Activated naive CD4-positive, alpha-beta T cell treated with anti-CD3 and anti-CD28 coated beads, Interleukin-2, amount 10 ng/mL, durations not matched to agents 7 days and 5 days (primary cell): ENCODE measurements around the gene STAC3.

Experiments
- CTCF ChIA-PET: fragments of 350-600 bp; sonication (Branson Sonifier 250); formaldehyde crosslinking; loops from one replicate; lab custom pipeline; 2021; ENCODE audit warnings: antibody characterized with exemption; lab: Charles Lee
- DNase-seq: peaks from one replicate; pipeline ENCODE4 v3.0.0-alpha.2; 2020
- H3K27ac Mint-ChIP-seq: one replicate; pipeline ENCODE4 v1.8.0; 2021; ENCODE audit warnings: mild to moderate bottlenecking, moderate library complexity, mixed read lengths
- H3K27me3 Mint-ChIP-seq: one replicate; pipeline ENCODE4 v1.8.0; 2021; ENCODE audit warnings: mild to moderate bottlenecking, mixed read lengths
- H3K36me3 Mint-ChIP-seq: one replicate; pipeline ENCODE4 v1.8.0; 2021; ENCODE audit warnings: mixed read lengths
- H3K4me1 Mint-ChIP-seq: one replicate; pipeline ENCODE4 v1.8.0; 2021; ENCODE audit warnings: mixed read lengths
- H3K4me3 Mint-ChIP-seq: one replicate; pipeline ENCODE4 v1.8.0; 2021; ENCODE audit warnings: mild to moderate bottlenecking, moderate library complexity, mixed read lengths
- H3K9me3 Mint-ChIP-seq: one replicate; pipeline ENCODE4 v1.8.0; 2021; ENCODE audit warnings: mixed read lengths

The STAC3 gene

DNA sequence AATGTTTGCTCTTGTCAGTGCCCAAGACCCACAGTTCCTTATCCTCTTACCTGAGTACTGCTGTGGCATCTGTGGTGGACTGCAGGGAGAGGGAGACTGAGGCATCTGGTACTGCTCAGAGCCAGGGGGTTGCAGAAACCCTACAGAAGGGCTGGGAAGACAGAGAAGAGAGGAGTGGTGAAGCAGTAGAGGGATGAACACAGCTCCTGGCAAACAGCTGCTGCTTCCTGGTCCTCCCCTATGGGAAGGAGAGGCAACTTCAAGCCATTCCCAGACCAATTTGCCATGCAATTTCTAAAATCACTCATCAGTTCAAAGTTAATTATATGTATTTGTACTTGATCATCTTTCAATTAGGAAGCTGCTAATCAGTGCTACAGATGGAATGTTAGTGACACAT is 15.7 kb upstream of the STAC3 start:
- peaks cover 4% of the 10 kb centered on the region for H3K4me1 Mint-ChIP-seq
- no peak for DNase-seq
- CTCF ChIA-PET = interaction anchor here (0.7 to 9.5 kb wide), 4 partner anchors 22 to 192 kb away, joined by 3 to 90 read pairs (median 4); partner anchors contain the start of gene INHBE
- H3K4me3 Mint-ChIP-seq = no peak overlapping the region
- H3K27ac Mint-ChIP-seq = no peak overlapping the region
- no peaks in the 10 kb centered on the region for H3K27me3 Mint-ChIP-seq
- H3K9me3 Mint-ChIP-seq = no peaks in the 10 kb centered on the region
- peaks cover 43% of the 10 kb centered on the region for H3K36me3 Mint-ChIP-seq

DNA sequence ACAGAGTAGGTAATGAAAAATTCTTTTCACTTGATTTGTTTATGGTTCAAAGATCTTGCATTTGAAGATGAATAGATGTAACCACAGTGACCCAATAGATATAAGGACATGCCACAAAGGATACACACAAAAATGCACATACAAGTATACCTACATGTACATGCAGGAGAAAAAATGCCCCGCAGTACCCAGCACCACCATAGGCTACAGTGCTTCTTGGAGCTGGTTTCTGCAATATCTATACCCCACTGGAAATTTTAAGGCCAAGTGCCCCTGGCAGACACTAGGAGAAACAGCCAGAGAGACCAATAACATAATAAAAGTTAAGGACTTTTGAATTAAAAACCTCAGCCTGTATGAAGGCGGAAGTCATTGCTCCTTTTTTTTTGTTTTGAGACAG is 12.1 kb upstream of the STAC3 start:
- no peak for DNase-seq
- peaks cover 38% of the 10 kb centered on the region for H3K36me3 Mint-ChIP-seq
- no peaks in the 10 kb centered on the region for H3K9me3 Mint-ChIP-seq
- peaks cover 4% of the 10 kb centered on the region for H3K4me1 Mint-ChIP-seq
- CTCF ChIA-PET = interaction anchor here (0.7 to 9.5 kb wide), 6 partner anchors 15 to 200 kb away, joined by 3 to 90 read pairs (median 5); partner anchors contain the start of gene INHBE
- H3K27ac Mint-ChIP-seq = no peak overlapping the region
- H3K4me3 Mint-ChIP-seq = no peak overlapping the region
- no peaks in the 10 kb centered on the region for H3K27me3 Mint-ChIP-seq

DNA sequence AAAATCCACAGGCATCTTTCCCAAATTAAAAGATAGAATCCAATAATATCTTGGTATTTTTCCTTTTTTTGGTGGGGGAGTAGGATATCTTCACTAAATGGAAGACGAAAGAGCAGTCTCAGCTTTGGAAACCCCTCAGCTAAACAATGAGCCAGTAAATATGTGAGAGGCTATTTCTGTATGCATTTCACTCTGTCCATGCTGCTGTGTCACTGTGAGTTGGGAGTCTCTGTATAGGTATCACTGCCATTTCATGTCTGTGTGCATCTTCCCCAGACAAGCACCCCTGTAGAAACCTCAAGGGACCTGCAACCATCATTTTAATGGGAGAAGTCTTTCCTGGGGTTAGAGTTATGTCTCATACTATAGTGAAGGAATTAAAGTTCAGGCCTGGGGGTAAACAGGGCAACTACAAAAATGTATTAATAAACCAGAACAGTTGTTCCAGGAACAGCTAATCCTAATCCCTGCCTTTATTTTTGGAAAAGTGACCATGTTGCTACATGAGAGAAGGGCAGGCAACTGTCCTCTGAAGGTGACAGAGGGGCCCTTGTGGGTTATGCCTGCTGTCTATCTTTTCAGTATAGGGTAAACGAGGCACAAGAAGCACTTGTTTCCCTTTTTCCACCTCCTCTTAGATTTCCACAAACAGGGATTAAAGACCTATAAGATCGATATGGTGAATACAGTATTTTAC is 11.3 kb upstream of the STAC3 start:
- Mint-ChIP-seq H3K36me3 (peaks cover 40% of the 10 kb centered on the region), H3K27me3 (no peaks in the 10 kb centered on the region), H3K27ac (no peak overlapping the region), H3K9me3 (no peaks in the 10 kb centered on the region), H3K4me1 (peaks cover 4% of the 10 kb centered on the region), H3K4me3 (no peak overlapping the region)
- no peak for DNase-seq
- CTCF ChIA-PET = interaction anchor here (0.9 to 9.5 kb wide), 8 partner anchors 12 to 201 kb away, joined by 3 to 90 read pairs (median 4); partner anchors contain the start of genes INHBE and STAC3

DNA sequence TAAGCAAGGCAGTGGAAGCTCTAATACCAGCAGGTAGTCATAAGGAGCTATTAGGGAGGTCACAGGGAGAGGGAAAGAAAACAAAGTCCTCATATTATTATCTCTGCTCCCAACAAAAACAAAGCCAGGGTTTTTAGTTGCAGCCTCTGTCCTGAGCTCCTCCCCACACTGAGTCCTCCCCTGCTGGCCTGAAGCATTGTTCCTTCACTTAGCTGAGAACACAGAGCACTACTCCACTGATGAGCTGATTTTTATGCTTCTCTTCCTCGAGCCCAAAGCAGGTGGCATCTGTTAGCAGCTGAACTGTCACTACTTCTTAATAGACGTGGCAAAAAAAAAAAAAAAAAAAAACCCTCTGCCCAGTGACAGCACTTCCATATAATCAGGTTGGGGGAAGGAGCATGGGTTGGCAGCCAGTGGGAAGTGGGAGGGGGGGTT is 10.5 kb upstream of the STAC3 start:
- no peaks in the 10 kb centered on the region for H3K9me3 Mint-ChIP-seq
- CTCF ChIA-PET = interaction anchor here (0.8 to 9.5 kb wide), 10 partner anchors 11 to 198 kb away, joined by 3 to 90 read pairs (median 4); partner anchors contain the start of genes GLI1, INHBE and STAC3
- H3K36me3 Mint-ChIP-seq = peaks cover 43% of the 10 kb centered on the region
- H3K4me1 Mint-ChIP-seq = peaks cover 4% of the 10 kb centered on the region
- no peak overlapping the region for H3K4me3 Mint-ChIP-seq
- no peak overlapping the region for H3K27ac Mint-ChIP-seq
- H3K27me3 Mint-ChIP-seq = no peaks in the 10 kb centered on the region
- no peak for DNase-seq

DNA sequence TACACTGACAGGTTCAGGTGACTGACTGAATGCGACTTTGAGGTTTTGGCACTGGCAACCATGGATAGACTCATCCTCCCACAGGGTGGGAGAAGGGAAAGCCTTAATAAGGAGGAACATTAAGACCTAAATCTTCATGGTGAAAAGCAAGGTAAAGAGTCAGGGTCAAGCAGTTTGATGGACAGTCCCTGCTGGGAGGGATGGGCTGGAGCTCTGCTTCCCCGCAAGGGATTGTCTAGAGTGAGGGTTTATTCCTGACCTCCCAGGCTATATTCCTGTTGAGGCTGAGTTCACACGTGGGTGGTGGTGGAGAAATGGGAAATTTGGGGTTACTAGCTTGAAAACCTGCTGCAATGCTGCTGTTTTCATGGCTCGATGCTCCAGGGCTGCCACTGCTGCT is 9.4 kb upstream of the STAC3 start:
- H3K9me3 Mint-ChIP-seq = no peaks in the 10 kb centered on the region
- H3K36me3 Mint-ChIP-seq = peaks cover 51% of the 10 kb centered on the region
- H3K4me3 Mint-ChIP-seq = no peak overlapping the region
- CTCF ChIA-PET = interaction anchor here (1.4 to 9.5 kb wide), 4 partner anchors 10 to 199 kb away, joined by 4 to 90 read pairs (median 6); partner anchors contain the start of genes GLI1, INHBE and STAC3
- H3K27me3 Mint-ChIP-seq = no peaks in the 10 kb centered on the region
- peaks cover 4% of the 10 kb centered on the region for H3K4me1 Mint-ChIP-seq
- no peak for DNase-seq
- no peak overlapping the region for H3K27ac Mint-ChIP-seq

DNA sequence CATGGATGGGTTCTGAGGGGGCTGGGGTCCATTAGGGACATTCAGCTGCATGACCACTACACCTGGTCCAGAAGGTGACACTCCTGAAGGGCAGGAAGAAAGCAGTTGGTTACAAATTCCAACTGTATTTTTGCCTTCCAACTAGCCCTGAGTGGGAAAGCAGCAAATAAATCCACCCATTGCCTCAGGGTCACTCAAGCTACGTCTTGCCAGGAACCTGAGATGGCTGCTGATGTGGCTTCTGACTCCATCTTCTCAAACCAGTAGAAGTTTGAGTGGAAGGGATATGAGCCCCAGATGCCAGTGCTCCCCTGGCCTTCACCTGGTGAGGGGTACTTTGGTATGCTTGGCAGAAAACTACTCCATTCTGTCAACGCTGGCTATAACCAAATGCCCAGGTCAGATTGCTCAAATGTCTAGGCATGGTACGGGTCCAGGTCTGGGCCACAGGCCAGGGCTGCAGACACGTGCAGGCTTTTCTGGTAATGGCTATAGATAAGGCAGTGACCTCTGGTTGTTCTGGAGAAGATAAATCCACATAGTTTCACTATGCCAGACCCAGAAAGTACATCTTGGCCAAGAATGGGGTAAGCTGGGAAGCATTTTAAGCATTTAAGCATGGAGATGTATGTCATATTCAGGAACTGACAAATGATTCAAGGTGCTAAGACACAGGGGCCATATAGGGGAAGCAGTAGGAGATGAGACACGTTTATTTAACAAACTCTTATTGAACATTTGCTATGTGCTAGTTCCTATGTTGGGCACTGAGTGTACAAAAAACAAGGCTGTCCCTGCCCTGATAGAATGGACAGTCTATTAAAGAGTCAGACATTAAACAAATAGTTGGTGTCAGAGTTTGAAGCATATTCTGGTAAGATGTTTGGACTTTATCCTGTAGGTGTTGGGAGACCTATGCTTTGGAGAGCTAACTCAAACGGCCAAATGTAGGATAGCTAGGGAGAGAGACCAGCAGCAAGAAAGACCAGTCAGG is 8.3 kb upstream of the STAC3 start:
- CTCF ChIA-PET = interaction anchor here (9.5 kb wide), 1 partner anchor 194 kb away, joined by 90 read pairs; the partner anchor contains the start of gene INHBE
- Mint-ChIP-seq H3K4me3 (no peak overlapping the region), H3K9me3 (no peaks in the 10 kb centered on the region), H3K4me1 (peaks cover 4% of the 10 kb centered on the region), H3K36me3 (peaks cover 45% of the 10 kb centered on the region), H3K27ac (no peak overlapping the region), H3K27me3 (no peaks in the 10 kb centered on the region)
- no peak for DNase-seq

DNA sequence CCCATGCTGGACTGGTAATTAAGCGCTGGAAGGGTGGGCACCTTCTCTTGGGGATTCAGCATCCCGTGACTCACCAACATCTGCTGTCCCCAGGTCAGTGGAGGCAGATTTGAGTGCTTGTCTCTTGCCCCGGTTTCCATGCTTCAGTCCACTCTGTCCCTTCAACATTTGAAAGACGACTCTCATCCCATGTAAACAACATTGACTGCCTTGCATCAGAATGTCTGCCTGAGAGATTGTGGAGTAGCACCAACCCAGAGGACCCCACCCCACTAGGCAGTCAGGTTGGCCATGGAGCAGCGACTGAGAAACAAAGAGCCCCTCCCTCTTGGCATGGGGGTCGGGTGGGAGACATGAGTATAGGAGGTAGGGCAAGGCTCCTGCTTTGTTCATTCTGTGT is 4.9 kb upstream of the STAC3 start:
- no peak for DNase-seq
- CTCF ChIA-PET = interaction anchor here (0.6 kb wide), 1 partner anchor 33 kb away, joined by 4 read pairs; no protein-coding TSS in a partner anchor
- no peak overlapping the region for H3K4me3 Mint-ChIP-seq
- no peaks in the 10 kb centered on the region for H3K4me1 Mint-ChIP-seq
- peaks cover 37% of the 10 kb centered on the region for H3K36me3 Mint-ChIP-seq
- H3K27ac Mint-ChIP-seq = no peak overlapping the region
- no peaks in the 10 kb centered on the region for H3K9me3 Mint-ChIP-seq
- no peaks in the 10 kb centered on the region for H3K27me3 Mint-ChIP-seq

DNA sequence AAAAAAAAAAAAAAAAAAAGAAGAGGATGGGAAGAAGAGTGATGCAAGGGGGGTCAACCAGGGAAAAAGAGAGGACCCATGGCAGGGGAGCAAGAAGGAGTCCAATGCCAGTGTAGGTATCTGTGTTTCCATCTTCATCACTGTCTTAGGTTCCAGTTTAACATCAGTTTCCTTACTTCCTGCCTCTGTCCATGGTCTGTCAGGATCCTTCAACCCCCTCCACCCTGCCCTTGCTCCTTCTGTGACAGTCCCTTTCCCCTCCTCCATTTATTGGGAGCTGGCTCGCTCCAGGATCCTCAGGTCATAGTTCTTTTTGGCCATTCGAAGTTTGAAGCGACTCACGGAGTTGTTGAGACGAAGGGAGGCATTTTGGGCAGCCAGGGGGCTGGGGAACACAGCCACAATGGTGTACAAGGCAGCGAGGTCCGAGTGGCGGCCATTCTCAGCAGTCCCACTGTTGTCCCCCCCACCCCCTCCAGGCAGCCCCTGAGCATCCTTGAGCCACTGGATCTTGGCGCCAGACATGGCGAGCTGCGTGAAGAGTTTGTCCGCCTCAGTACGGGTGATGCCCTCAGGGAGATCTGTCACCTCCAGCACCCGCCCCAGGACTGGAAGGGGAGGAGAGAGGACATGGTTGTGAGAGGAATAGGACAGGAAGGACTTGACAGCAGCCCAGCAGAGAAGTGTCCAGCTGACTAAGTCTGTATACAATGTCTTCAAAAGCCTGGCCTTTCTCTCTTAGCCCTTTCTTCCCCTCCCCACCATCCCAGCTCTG is 3.7 kb upstream of the STAC3 start:
- Mint-ChIP-seq H3K27ac (no peak overlapping the region), H3K4me1 (no peaks in the 10 kb centered on the region), H3K9me3 (no peaks in the 10 kb centered on the region), H3K27me3 (no peaks in the 10 kb centered on the region), H3K4me3 (no peak overlapping the region), H3K36me3 (peaks cover 31% of the 10 kb centered on the region)
- DNase-seq = no peak
- CTCF ChIA-PET = interaction anchor here (1.2 kb wide), 1 partner anchor 12 kb away, joined by 4 read pairs; no protein-coding TSS in a partner anchor

DNA sequence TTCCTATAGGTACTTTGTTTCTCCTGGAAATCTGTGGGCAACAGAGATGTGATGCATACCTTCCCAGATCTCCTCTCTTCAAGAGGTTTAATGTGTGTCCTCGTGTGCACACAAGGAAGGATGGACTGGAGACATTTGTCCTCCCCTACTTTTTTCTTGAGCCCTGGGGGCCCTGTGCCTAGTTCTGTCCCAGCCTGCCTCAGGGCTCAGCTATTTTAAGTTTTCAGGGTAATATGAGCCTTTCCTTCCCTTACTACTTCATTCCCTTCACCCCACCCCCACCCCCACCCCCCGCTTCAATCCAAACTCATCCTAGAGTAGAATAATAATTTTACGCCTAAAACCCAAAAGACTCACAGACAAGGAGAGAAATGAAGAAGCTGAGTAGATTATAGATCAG is 446 bp downstream of the STAC3 start:
- H3K4me1 Mint-ChIP-seq = peaks cover 10% of the 10 kb centered on the region
- H3K27me3 Mint-ChIP-seq = no peaks in the 10 kb centered on the region
- H3K4me3 Mint-ChIP-seq = no peak overlapping the region
- no peaks in the 10 kb centered on the region for H3K9me3 Mint-ChIP-seq
- peaks cover 4% of the 10 kb centered on the region for H3K36me3 Mint-ChIP-seq
- no peak overlapping the region for H3K27ac Mint-ChIP-seq
- no peak for DNase-seq
- CTCF ChIA-PET = interaction anchor here (0.9 to 4.6 kb wide), 7 partner anchors 8 to 202 kb away, joined by 3 to 21 read pairs (median 8); no protein-coding TSS in a partner anchor

DNA sequence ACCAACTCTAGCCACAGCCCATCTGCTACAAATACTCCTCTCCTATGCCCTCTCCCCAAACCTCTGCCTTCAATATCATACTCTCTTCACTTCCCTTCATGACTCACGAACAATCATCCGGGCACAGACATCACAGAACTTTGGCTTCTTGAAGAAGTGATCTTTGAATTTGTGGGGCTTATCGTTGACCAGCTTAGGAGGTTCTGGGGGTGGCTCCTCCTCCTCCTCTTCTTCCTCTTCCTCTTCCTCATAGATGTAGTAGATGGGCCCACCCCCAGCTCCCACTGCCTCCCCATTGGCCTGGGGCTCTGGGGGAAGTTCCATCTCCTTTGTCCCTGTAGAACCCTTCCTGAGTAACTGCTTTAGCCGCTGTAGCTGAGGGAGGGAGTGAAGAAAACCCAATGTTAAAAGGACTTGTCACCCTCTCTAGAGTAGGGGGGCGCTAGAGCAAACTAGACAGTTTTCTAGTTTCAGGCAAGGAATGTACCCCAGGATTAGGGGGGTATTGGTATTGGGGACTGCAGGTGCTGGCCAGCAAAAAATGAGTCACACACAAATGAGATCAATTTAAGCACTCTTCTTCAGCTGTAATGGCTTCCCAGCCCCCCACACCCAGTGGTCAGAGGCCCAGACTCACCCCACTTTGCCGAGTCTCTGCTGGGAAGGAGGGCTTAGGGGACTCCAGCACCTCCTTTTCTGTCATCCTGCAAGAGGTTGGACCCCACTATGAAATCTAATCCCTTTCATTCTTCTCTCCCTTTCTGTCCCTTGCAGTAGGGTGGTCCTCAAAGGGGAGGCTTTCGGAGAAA is 1.8 kb downstream of the STAC3 start:
- Mint-ChIP-seq H3K4me1 (peaks cover 11% of the 10 kb centered on the region), H3K27me3 (peaks cover 10% of the 10 kb centered on the region), H3K36me3 (peaks cover 2% of the 10 kb centered on the region), H3K9me3 (no peaks in the 10 kb centered on the region), H3K4me3 (peak overlapping the region; percentile 19), H3K27ac (no peak overlapping the region)
- DNase-seq = no peak
- CTCF ChIA-PET = interaction anchor here (1.1 to 4.6 kb wide), 8 partner anchors 9 to 210 kb away, joined by 3 to 21 read pairs (median 6); partner anchors contain the start of gene GLI1

DNA sequence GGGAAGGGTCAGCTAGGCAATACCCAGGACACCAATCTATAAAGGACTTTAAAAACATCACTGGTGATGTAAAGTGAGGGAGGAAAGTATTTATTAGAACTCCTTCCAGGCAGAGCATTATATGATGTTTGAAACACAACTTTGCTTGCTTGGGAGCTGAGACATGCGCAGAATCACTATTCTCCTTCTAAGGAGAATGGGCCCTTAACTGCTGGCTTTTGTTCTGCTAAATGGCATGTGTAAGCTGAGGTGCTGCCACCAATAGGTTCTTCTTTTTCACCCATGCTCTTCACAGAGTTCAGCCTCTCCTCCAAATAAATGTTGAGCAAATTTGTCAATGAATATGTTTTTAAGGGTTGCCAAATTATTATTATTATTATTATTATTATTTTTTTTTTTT is 3.9 kb downstream of the STAC3 start:
- H3K4me1 Mint-ChIP-seq = peaks cover 30% of the 10 kb centered on the region
- H3K36me3 Mint-ChIP-seq = peaks cover 2% of the 10 kb centered on the region
- H3K9me3 Mint-ChIP-seq = no peaks in the 10 kb centered on the region
- H3K27ac Mint-ChIP-seq = no peak overlapping the region
- CTCF ChIA-PET = interaction anchor here (1.4 to 11.9 kb wide), 3 partner anchors 18 to 206 kb away, joined by 7 to 318 read pairs (median 7); partner anchors contain the start of genes NXPH4 and SHMT2
- peaks cover 31% of the 10 kb centered on the region for H3K27me3 Mint-ChIP-seq
- DNase-seq = no peak
- H3K4me3 Mint-ChIP-seq = no peak overlapping the region

DNA sequence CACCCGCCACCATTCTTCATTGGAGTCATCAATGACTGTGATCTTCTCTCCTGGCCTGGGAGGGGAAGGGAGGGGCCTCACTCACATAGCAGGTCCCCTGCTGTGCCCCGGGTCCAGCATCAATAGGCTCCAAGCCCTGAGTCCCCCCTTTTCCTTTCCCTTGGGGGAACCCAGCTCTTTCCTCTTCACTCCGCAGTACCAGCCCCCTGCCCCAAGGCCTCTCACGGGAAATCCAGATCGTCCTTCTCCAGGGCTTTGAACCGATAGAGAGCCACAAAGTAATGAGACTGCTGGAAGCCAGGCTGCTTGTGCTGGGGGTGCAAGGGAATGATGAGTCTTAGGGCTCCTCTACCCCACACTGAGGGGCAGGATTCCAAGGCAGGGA is 6.7 kb downstream of the STAC3 start:
- H3K4me3 Mint-ChIP-seq = peak overlapping the region; percentile 66
- CTCF ChIA-PET = interaction anchor here (1.5 to 11.9 kb wide), 5 partner anchors 17 to 151 kb away, joined by 5 to 318 read pairs (median 7); partner anchors contain the start of genes NXPH4 and SHMT2
- H3K27ac Mint-ChIP-seq = no peak overlapping the region
- H3K36me3 Mint-ChIP-seq = peaks cover 4% of the 10 kb centered on the region
- DNase-seq = no peak
- H3K27me3 Mint-ChIP-seq = peaks cover 58% of the 10 kb centered on the region
- H3K9me3 Mint-ChIP-seq = no peaks in the 10 kb centered on the region
- peaks cover 54% of the 10 kb centered on the region for H3K4me1 Mint-ChIP-seq
